ENCODE measurements around the gene ELMOD1. TPM values are rescaled to one million over a fixed set of nuclear protein-coding genes. Genes with fewer than 3 reads are reported as not detected.

The ELMOD1 gene
- total and polyA plus RNA-seq, 2 experiments from 2014 or later = 1.2 to 1.6 TPM

DNA sequence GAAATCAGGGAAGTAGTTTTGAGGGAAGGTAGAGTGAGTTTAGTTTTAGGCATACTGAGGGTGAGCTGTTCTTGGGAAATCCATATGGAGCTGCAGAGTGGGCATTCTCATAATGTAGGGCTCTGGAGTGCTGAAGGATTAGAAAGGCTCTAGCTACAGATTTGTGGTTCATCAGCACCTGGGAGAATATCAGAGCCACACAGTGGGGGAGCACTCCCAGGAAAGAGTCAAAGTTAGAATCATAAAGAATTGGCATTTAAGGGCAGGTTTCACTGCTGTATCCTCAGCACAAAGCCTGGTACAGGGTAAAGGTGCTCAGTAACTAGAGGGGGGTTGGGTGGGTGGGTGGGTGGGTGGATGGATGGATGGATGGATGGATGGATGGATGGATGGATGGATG lies 68.4 kb downstream of the ELMOD1 start:
- Mint-ChIP-seq H3K4me1 (peaks cover 25% of the 10 kb centered on the region), H3K27ac (no peak overlapping the region), H3K9me3 (no peaks in the 10 kb centered on the region), H3K4me3 (no peak overlapping the region), H3K36me3 (ENCODE audit: low read depth) (no peaks in the 10 kb centered on the region), H3K27me3 (ENCODE audit: insufficient read depth, low read depth, poor library complexity) (peaks cover 3% of the 10 kb centered on the region)
- TF ChIP-seq JUNB (IDR thresholded peaks at IDR 0.05; ENCODE audit: unreplicated experiment) (no peak), ZNF331 (CRISPR knock-in tag; IDR thresholded peaks at IDR 0.05; ENCODE audit: low read depth) (no peak), ETS1 (IDR thresholded peaks at IDR 0.05) (no peak), ZNF114 (CRISPR knock-in tag; IDR thresholded peaks at IDR 0.05) (no peak)
- TF ChIP-seq, protein P1, sequence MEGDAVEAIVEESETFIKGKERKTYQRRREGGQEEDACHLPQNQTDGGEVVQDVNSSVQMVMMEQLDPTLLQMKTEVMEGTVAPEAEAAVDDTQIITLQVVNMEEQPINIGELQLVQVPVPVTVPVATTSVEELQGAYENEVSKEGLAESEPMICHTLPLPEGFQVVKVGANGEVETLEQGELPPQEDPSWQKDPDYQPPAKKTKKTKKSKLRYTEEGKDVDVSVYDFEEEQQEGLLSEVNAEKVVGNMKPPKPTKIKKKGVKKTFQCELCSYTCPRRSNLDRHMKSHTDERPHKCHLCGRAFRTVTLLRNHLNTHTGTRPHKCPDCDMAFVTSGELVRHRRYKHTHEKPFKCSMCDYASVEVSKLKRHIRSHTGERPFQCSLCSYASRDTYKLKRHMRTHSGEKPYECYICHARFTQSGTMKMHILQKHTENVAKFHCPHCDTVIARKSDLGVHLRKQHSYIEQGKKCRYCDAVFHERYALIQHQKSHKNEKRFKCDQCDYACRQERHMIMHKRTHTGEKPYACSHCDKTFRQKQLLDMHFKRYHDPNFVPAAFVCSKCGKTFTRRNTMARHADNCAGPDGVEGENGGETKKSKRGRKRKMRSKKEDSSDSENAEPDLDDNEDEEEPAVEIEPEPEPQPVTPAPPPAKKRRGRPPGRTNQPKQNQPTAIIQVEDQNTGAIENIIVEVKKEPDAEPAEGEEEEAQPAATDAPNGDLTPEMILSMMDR (conservative IDR thresholded peaks at IDR 0.05; ENCODE audit: low read depth in 2 of 2) = no peak
- Histone ChIP-seq H3F3A (replicated peaks; ENCODE audit: low read depth) (no peaks in the 10 kb centered on the region), H3K27me3 (ENCODE audit: insufficient read depth) (no peaks in the 10 kb centered on the region), H3K9me2 (ENCODE audit: insufficient read depth) (0 out of 2 replicates have a peak, but pooled peaks cover 3% of the 10 kb centered on the region), H2AFZ (no peak overlapping the region), H4K20me1 (replicated peaks; ENCODE audit: insufficient read depth) (no peaks in the 10 kb centered on the region), H3K4me1 (ENCODE audit: insufficient read depth) (peaks cover 32% of the 10 kb centered on the region), H3K27ac (ENCODE audit: low read depth) (no peak overlapping the region), H3K4me2 (no peak overlapping the region), H3K4me3 (no peak overlapping the region), H3K79me2 (replicated peaks; ENCODE audit: insufficient read depth) (no peaks in the 10 kb centered on the region), H3K36me3 (ENCODE audit: insufficient read depth) (no peaks in the 10 kb centered on the region)
- peak; percentile 51 for ATAC-seq
- peak; percentile 7 for DNase-seq (ENCODE audit: low spot score)

DNA sequence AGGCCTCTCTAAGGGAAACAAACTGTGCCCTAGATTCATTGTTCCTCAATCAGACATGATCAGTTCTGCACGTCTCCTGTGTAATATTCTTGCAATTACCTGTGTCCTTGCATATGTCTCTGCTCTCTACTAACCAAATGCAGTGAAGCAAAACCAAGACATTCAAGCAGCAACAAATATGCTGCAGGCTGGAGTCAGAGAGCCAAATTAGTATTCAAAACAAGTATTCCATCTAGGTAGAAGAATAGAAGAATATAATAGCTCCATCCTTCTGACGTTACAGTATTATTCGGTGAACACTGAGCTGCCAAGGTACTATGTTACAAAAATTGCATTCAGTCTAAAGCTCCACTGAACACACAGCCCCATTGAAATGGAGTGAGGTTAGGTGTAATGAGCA lies 69.1 kb downstream of the ELMOD1 start:
- no peak overlapping the region for H3K27ac Mint-ChIP-seq
- no peaks in the 10 kb centered on the region for H3K27me3 ChIP-seq (ENCODE audit: insufficient read depth)
- TF ChIP-seq EZH2phosphoT487 (IDR thresholded peaks at IDR 0.05; ENCODE audit: unreplicated experiment) (no peak), POLR2AphosphoS5 (IDR thresholded peaks at IDR 0.05; ENCODE audit: low read depth) (no peak), STAT1 (IDR thresholded peaks at IDR 0.05; ENCODE audit: unreplicated experiment) (no peak), ZNF331 (CRISPR knock-in tag; IDR thresholded peaks at IDR 0.05; ENCODE audit: low read depth) (no peak), NANOG (IDR thresholded peaks at IDR 0.05; ENCODE audit: borderline replicate concordance) (no peak)
- TF ChIP-seq, protein P2, sequence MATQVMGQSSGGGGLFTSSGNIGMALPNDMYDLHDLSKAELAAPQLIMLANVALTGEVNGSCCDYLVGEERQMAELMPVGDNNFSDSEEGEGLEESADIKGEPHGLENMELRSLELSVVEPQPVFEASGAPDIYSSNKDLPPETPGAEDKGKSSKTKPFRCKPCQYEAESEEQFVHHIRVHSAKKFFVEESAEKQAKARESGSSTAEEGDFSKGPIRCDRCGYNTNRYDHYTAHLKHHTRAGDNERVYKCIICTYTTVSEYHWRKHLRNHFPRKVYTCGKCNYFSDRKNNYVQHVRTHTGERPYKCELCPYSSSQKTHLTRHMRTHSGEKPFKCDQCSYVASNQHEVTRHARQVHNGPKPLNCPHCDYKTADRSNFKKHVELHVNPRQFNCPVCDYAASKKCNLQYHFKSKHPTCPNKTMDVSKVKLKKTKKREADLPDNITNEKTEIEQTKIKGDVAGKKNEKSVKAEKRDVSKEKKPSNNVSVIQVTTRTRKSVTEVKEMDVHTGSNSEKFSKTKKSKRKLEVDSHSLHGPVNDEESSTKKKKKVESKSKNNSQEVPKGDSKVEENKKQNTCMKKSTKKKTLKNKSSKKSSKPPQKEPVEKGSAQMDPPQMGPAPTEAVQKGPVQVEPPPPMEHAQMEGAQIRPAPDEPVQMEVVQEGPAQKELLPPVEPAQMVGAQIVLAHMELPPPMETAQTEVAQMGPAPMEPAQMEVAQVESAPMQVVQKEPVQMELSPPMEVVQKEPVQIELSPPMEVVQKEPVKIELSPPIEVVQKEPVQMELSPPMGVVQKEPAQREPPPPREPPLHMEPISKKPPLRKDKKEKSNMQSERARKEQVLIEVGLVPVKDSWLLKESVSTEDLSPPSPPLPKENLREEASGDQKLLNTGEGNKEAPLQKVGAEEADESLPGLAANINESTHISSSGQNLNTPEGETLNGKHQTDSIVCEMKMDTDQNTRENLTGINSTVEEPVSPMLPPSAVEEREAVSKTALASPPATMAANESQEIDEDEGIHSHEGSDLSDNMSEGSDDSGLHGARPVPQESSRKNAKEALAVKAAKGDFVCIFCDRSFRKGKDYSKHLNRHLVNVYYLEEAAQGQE (IDR thresholded peaks at IDR 0.05; ENCODE audit: unreplicated experiment) = no peak

More for the DNA sequence above, 69.1 kb downstream of the ELMOD1 start:
- H3K27ac ChIP-seq (ENCODE audit: low read depth) = no peak overlapping the region
- H3K4me2 ChIP-seq = no peak overlapping the region
- 0 out of 2 replicates have a peak, but pooled peaks cover 3% of the 10 kb centered on the region for H3K9me2 ChIP-seq (ENCODE audit: insufficient read depth)
- peaks cover 28% of the 10 kb centered on the region for H3K4me1 ChIP-seq (ENCODE audit: insufficient read depth)
- DNase-seq (ENCODE audit: low spot score) (no peak), ATAC-seq (no peak)
- Mint-ChIP-seq H3K27me3 (ENCODE audit: insufficient read depth, low read depth, poor library complexity) (peaks cover 3% of the 10 kb centered on the region), H3K4me3 (no peak overlapping the region), H3K9me3 (no peaks in the 10 kb centered on the region), H3K36me3 (ENCODE audit: low read depth) (no peaks in the 10 kb centered on the region), H3K4me1 (peaks cover 25% of the 10 kb centered on the region)
- H3K36me3 ChIP-seq (ENCODE audit: insufficient read depth) = no peaks in the 10 kb centered on the region
- no peaks in the 10 kb centered on the region for H4K20me1 ChIP-seq (replicated peaks; ENCODE audit: insufficient read depth)
- H3K79me2 ChIP-seq (replicated peaks; ENCODE audit: insufficient read depth) = no peaks in the 10 kb centered on the region
- no peak overlapping the region for H2AFZ ChIP-seq
- no peak overlapping the region for H3K4me3 ChIP-seq
- no peaks in the 10 kb centered on the region for H3F3A ChIP-seq (replicated peaks; ENCODE audit: low read depth)

All from GM23338 (cell line).